ENCODE data around the gene HSDL1.

HSDL1 gene

DNA sequence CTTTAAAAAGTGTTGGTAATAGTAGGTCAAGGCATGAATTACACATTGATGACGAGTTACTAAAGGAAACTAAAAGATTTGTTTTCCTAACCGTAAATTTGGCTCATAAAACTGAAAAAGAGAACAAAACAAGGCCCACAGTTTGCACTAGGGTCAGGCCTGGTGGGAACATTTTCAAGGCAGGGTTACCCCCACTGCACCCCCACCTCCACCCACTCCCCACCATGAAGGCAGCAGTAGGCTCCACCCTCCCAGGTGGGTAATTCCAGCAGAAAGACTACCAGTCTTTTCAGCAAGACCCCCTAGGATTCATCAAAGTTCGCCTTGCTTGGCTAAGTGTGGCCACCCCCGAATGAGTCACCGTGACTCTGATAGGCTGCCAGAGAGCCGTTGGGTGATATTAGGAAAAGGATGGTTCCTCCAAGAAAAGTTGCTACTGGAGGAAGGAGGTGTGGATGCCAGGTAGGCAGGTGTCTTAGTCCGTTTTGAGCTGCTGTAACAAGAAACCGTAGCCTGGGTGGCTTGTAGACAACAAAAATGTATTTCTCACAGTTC, 8.8 kb upstream of the HSDL1 start:
- H3K27me3 ChIP-seq: peaks cover 0 to 10% of the 10 kb centered on the region in 2 donors
- H3K9me3 ChIP-seq: no peaks in the 10 kb centered on the region
- DNase-seq: peak in 1 of 2 donors; percentile 13
- no peaks in the 10 kb centered on the region for H3K4me1 ChIP-seq
- no peak overlapping the region for H3K27ac ChIP-seq
- H3K36me3 ChIP-seq: no peaks in the 10 kb centered on the region
- H3K4me3 ChIP-seq: no peak overlapping the region
- intact Hi-C loops (cut with DNase I; ENCODE audit: low total_unique reads): no loop called here
- TF ChIP-seq, protein P1, sequence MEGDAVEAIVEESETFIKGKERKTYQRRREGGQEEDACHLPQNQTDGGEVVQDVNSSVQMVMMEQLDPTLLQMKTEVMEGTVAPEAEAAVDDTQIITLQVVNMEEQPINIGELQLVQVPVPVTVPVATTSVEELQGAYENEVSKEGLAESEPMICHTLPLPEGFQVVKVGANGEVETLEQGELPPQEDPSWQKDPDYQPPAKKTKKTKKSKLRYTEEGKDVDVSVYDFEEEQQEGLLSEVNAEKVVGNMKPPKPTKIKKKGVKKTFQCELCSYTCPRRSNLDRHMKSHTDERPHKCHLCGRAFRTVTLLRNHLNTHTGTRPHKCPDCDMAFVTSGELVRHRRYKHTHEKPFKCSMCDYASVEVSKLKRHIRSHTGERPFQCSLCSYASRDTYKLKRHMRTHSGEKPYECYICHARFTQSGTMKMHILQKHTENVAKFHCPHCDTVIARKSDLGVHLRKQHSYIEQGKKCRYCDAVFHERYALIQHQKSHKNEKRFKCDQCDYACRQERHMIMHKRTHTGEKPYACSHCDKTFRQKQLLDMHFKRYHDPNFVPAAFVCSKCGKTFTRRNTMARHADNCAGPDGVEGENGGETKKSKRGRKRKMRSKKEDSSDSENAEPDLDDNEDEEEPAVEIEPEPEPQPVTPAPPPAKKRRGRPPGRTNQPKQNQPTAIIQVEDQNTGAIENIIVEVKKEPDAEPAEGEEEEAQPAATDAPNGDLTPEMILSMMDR (IDR thresholded peaks at IDR 0.05): no peak

DNA sequence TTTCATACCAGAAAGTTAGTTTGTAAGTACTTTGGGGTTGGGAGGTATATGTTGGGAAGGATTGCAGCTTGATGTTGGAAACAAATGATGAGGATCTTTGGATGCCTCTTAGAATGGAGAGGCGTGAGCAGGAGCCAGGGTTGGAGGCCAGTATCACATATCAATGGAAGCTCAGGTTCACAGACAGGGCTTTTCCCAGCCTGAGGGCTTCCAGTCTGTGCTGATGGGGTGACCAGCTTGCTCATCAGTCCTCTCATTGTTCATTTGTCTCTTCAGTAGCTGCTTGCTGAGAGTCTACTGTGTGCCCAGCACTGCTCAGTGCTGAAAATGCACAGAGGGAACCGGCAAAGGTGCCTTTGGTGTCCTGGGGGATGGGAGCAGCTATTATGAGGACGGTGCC, 5.9 kb upstream of the HSDL1 start:
- TF ChIP-seq, protein P1 (IDR thresholded peaks at IDR 0.05): no peak
- peaks cover 0 to 5% of the 10 kb centered on the region in 2 donors for H3K27me3 ChIP-seq
- H3K4me3 ChIP-seq: no peak overlapping the region
- no peak overlapping the region for H3K27ac ChIP-seq
- H3K9me3 ChIP-seq: no peaks in the 10 kb centered on the region
- peaks cover 0 to 2% (median under 1%) of the 10 kb centered on the region in 4 donors for H3K4me1 ChIP-seq
- DNase-seq: no peak
- H3K36me3 ChIP-seq: no peaks in the 10 kb centered on the region
- intact Hi-C loops (cut with DNase I; ENCODE audit: low total_unique reads): no loop called here

DNA sequence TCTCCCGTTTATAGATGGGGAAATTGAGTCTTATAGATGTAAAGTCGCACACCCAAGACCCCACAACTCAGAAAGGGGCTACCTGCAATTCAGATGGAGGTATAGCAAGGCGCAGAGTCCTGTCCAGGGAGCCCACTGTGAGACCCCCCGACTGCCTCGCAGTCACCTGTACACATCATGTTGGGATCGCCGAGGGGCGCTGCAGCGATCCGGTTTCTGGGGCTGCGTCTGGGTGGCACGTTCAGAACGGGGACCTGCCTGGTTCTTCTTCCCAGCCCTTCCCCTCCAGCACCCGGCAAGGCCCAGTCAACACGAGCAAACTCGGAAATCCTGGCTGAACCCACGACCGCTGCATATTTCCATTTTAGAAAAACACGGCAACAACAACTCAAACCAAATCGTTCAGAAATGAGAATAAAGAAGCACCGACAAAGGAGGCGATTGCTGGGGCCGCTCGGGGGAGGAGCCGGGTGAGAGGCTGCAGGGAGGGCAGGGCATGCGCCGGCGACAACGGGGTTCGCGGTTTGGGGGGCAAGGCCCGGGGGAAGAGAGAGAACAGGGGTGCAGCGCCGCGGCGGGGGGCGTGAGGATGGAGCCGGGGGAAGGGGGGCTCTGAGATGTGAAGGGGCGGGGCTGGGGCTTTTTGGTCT, 643 bp downstream of the HSDL1 start:
- peak overlapping the region; percentile 68 to 77 for H3K27ac ChIP-seq
- H3K4me1 ChIP-seq: peaks cover 0 to 21% (median 13%) of the 10 kb centered on the region in 4 donors
- H3K36me3 ChIP-seq: no peaks in the 10 kb centered on the region
- no peaks in the 10 kb centered on the region for H3K27me3 ChIP-seq
- H3K9me3 ChIP-seq: no peaks in the 10 kb centered on the region
- peak overlapping the region; percentile 72 to 89 for H3K4me3 ChIP-seq
- peak in 1 of 2 donors; percentile 29 for DNase-seq
- TF ChIP-seq, protein P1 (IDR thresholded peaks at IDR 0.05): no peak
- intact Hi-C loops (cut with DNase I; ENCODE audit: low total_unique reads): no loop called here

DNA sequence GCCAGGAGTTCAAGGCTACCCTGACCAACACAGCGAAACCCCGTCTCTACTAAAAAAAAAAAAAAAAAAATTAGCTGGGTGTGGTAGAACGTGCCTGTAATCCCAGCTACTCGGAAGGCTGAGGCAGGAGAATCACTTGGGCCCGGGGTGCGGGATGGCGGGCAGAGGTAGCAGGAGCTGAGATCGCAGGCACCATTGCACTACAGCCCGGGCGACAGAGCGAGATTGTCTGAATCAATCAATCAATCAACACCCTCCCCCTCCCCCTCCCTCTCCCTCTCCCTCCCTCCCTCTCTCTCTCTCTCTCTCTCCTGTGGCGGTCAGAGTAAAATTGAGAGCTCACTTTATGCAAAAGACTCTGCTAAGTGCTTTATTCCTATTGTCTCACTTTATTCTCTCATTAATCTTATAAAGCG, 1.2 kb downstream of the HSDL1 start:
- H3K9me3 ChIP-seq: no peaks in the 10 kb centered on the region
- no peak overlapping the region for H3K27ac ChIP-seq
- TF ChIP-seq, protein P1 (IDR thresholded peaks at IDR 0.05): no peak
- DNase-seq: no peak
- intact Hi-C loops (cut with DNase I; ENCODE audit: low total_unique reads): no loop called here
- no peaks in the 10 kb centered on the region for H3K27me3 ChIP-seq
- H3K36me3 ChIP-seq: no peaks in the 10 kb centered on the region
- H3K4me1 ChIP-seq: peaks cover 0 to 21% (median 13%) of the 10 kb centered on the region in 4 donors
- H3K4me3 ChIP-seq: peak overlapping the region; percentile 72 to 89

DNA sequence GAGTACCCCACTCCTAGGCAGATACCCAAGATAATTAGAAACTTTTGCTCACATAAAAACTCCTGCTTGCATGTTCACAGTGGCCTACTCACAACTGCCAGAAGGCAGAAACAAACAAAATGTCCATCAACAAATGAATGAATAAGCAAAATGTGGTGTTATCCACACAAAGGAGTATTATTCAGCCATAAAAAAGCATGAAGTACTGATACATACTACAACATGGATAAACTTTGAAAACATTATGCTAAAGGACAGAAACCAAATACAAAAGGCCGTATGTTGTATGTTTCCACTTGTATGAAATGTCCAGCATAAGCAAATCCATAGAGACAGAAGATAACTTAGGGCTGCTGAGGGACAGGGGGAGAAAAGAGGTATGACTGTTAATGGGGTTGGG, 1.9 kb downstream of the HSDL1 start:
- H3K4me1 ChIP-seq: peaks cover 0 to 21% (median 13%) of the 10 kb centered on the region in 4 donors
- DNase-seq: no peak
- no peak overlapping the region for H3K4me3 ChIP-seq
- no peak overlapping the region for H3K27ac ChIP-seq
- no peaks in the 10 kb centered on the region for H3K9me3 ChIP-seq
- TF ChIP-seq, protein P1 (IDR thresholded peaks at IDR 0.05): no peak
- H3K36me3 ChIP-seq: no peaks in the 10 kb centered on the region
- H3K27me3 ChIP-seq: no peaks in the 10 kb centered on the region
- intact Hi-C loops (cut with DNase I; ENCODE audit: low total_unique reads): no loop called here

All from tibial artery (tissue), 4 donors.